GM23338 (cell line): Measurements from ENCODE around the gene OR9Q2. TPM values are rescaled to one million over a fixed set of nuclear protein-coding genes. Genes with fewer than 3 reads are reported as not detected.

Experiments used
- ATAC-seq: fragments of 200-7000 bp; cut with Tn5 transposase; 3 replicates; pipeline ENCODE4 v1.9.1; 2020
- DNase-seq: peaks from one replicate; pipeline ENCODE4 v3.0.0-alpha.2; 2015; ENCODE audit warnings: low spot score
- H2AFZ ChIP-seq: fragments of 200-600 bp; sonication (generic); 2 replicates; pipeline ENCODE4 v1.8.0; 2016; ENCODE audit warnings: antibody characterized with exemption, mild to moderate bottlenecking, moderate library complexity
- H3F3A ChIP-seq: fragments of 200-600 bp; sonication (generic); replicated peaks from 2 replicates; pipeline ENCODE4 v1.8.0; 2017; ENCODE audit warnings: antibody characterized with exemption, mixed run types, low read depth
- H3K27ac ChIP-seq: fragments of 200-600 bp; sonication (generic); 2 replicates; pipeline ENCODE4 v1.6.1; 2016; ENCODE audit warnings: low read depth
- H3K27me3 ChIP-seq: fragments of 200-600 bp; sonication (generic); 2 replicates; pipeline ENCODE4 v1.8.0; 2016; ENCODE audit warnings: mild to moderate bottlenecking, mixed run types, moderate library complexity; ENCODE audit not compliant: insufficient read depth
- H3K36me3 ChIP-seq: fragments of 200-600 bp; sonication (generic); 2 replicates; pipeline ENCODE4 v1.8.0; 2016; ENCODE audit warnings: mild to moderate bottlenecking; ENCODE audit not compliant: insufficient read depth
- H3K4me1 ChIP-seq: fragments of 200-600 bp; sonication (generic); 2 replicates; pipeline ENCODE4 v1.8.0; 2016; ENCODE audit warnings: mild to moderate bottlenecking, moderate library complexity; ENCODE audit not compliant: insufficient read depth
- H3K4me2 ChIP-seq: fragments of 200-600 bp; sonication (generic); 2 replicates; pipeline ENCODE4 v1.7.1; 2017; ENCODE audit warnings: mixed run types
- H3K4me3 ChIP-seq: fragments of 200-600 bp; sonication (generic); 2 replicates; pipeline ENCODE4 v1.6.1; 2016; ENCODE audit warnings: mixed run types
- H3K79me2 ChIP-seq: fragments of 200-600 bp; sonication (generic); replicated peaks from 2 replicates; pipeline ENCODE4 v1.8.0; 2017; ENCODE audit warnings: mild to moderate bottlenecking; ENCODE audit not compliant: insufficient read depth
- H3K9me2 ChIP-seq: fragments of 200-600 bp; sonication (generic); 2 replicates; pipeline ENCODE4 v1.8.0; 2017; ENCODE audit not compliant: insufficient read depth
- H4K20me1 ChIP-seq: fragments of 200-600 bp; sonication (generic); replicated peaks from 2 replicates; pipeline ENCODE4 v1.8.0; 2017; ENCODE audit warnings: mild to moderate bottlenecking; ENCODE audit not compliant: insufficient read depth
- H3K27ac Mint-ChIP-seq: 2 replicates; pipeline ENCODE4 v1.8.0; 2020; ENCODE audit warnings: inconsistent platforms, mild to moderate bottlenecking, moderate library complexity, mixed read lengths
- H3K27me3 Mint-ChIP-seq: 3 replicates; pipeline ENCODE4 v1.8.0; 2022; ENCODE audit warnings: low read depth, mild to moderate bottlenecking, moderate library complexity, mixed read lengths, inconsistent platforms; ENCODE audit not compliant: insufficient read depth, poor library complexity
- H3K36me3 Mint-ChIP-seq: 3 replicates; pipeline ENCODE4 v1.8.0; 2021; ENCODE audit warnings: low read depth, mild to moderate bottlenecking, inconsistent platforms, moderate library complexity, mixed read lengths
- H3K4me1 Mint-ChIP-seq: 3 replicates; pipeline ENCODE4 v1.8.0; 2020; ENCODE audit warnings: mild to moderate bottlenecking, inconsistent platforms, mixed read lengths
- H3K4me3 Mint-ChIP-seq: 3 replicates; pipeline ENCODE4 v1.8.0; 2021; ENCODE audit warnings: moderate library complexity, mild to moderate bottlenecking, inconsistent platforms, mixed read lengths
- H3K9me3 Mint-ChIP-seq: 3 replicates; pipeline ENCODE4 v1.8.0; 2020; ENCODE audit warnings: moderate library complexity, mild to moderate bottlenecking, inconsistent platforms, mixed read lengths
- CREB1 ChIP-seq: fragments of 250-450 bp; sonication (Bioruptor Pico); IDR thresholded peaks from 2 replicates; pipeline ENCODE4 v1.5.0; 2020; ENCODE audit warnings: low read depth, mild to moderate bottlenecking, moderate library complexity
- CTCF ChIP-seq, 2 experiments: fragments of 200-600 bp in 1 of 2; sonication (generic) in 1 of 2; conservative IDR thresholded peaks; 2 replicates each; pipeline versions ENCODE4 v1.5.1 to v1.6.1; 2016 to 2017; ENCODE audit warnings: antibody characterized with exemption in 2 of 2, low read depth in 2 of 2, mild to moderate bottlenecking in 2 of 2, moderate library complexity in 1 of 2
- ETS1 ChIP-seq: IDR thresholded peaks from 2 replicates; pipeline ENCODE4 v1.6.1; 2016; ENCODE audit warnings: antibody characterized with exemption
- EZH2 ChIP-seq: fragments of 200-600 bp; sonication (generic); IDR thresholded peaks from one replicate; pipeline ENCODE4 v1.8.0; 2017; ENCODE audit warnings: antibody characterized with exemption, mild to moderate bottlenecking, low read depth; ENCODE audit not compliant: unreplicated experiment
- EZH2phosphoT487 ChIP-seq: fragments of 200-600 bp; sonication (generic); IDR thresholded peaks from one replicate; pipeline ENCODE4 v1.8.1; 2018; ENCODE audit warnings: antibody characterized with exemption; ENCODE audit not compliant: unreplicated experiment
- JUNB ChIP-seq: IDR thresholded peaks from one replicate; pipeline ENCODE4 v1.6.1; 2016; ENCODE audit warnings: antibody characterized with exemption; ENCODE audit not compliant: unreplicated experiment
- NANOG ChIP-seq: IDR thresholded peaks from 2 replicates; pipeline ENCODE4 v1.6.1; 2016; ENCODE audit warnings: antibody characterized with exemption, borderline replicate concordance
- POLR2AphosphoS5 ChIP-seq: IDR thresholded peaks from 2 replicates; pipeline ENCODE4 v1.6.1; 2016; ENCODE audit warnings: antibody characterized with exemption, low read depth
- REST ChIP-seq: IDR thresholded peaks from one replicate; pipeline ENCODE4 v1.6.1; 2018; ENCODE audit warnings: antibody characterized with exemption; ENCODE audit not compliant: unreplicated experiment
- STAT1 ChIP-seq: IDR thresholded peaks from one replicate; pipeline ENCODE4 v1.6.1; 2016; ENCODE audit warnings: antibody characterized with exemption; ENCODE audit not compliant: unreplicated experiment
- ZNF114 ChIP-seq: fragments of 250-450 bp; sonication (Bioruptor Pico); IDR thresholded peaks from 2 replicates; pipeline ENCODE4 v1.5.0; 2020; ENCODE audit warnings: mild to moderate bottlenecking, moderate library complexity
- ZNF331 ChIP-seq: fragments of 250-450 bp; sonication (Bioruptor Pico); IDR thresholded peaks from 2 replicates; pipeline ENCODE4 v1.5.0; 2020; ENCODE audit warnings: low read depth, mild to moderate bottlenecking, moderate library complexity
- ZNF462 ChIP-seq: fragments of 250-450 bp; sonication (Bioruptor Pico); IDR thresholded peaks from 2 replicates; pipeline ENCODE4 v1.5.0; 2020; ENCODE audit warnings: mild to moderate bottlenecking, moderate library complexity
- polyA plus RNA-seq: library from polyadenylated mRNA; unstranded; fragments of >200 nt; fragmentation: Nextera tagmentation; extraction: Ambion mirVana; gene quantifications from 2 replicates; pipeline ENCODE4 v1.2.1, GENCODE V29; 2016
- total RNA-seq: library from RNA; depleted of rRNA; stranded (reverse); fragments of >200 nt; shearing (Covaris generic); gene quantifications from 2 replicates; pipeline ENCODE4 v1.2.3, GENCODE V29; 2014

OR9Q2 gene
- total and polyA plus RNA-seq, 2 experiments from 2014 or later: 0.17 TPM; not detected in 1

- Mint-ChIP-seq H3K36me3 (no peaks in the 10 kb centered on the region), H3K27me3 (no peaks in the 10 kb centered on the region), H3K27ac (no peak overlapping the region), H3K4me1 (peaks cover 5% of the 10 kb centered on the region; the same call in 2 of the 3 replicates), H3K9me3 (no peaks in the 10 kb centered on the region), H3K4me3 (no peak overlapping the region)
- Histone ChIP-seq H3K9me2 (peaks cover 16% of the 10 kb centered on the region; the same call in 1 of the 2 replicates), H3K27me3 (no peaks in the 10 kb centered on the region), H3K4me3 (no peak overlapping the region), H3F3A (no peaks in the 10 kb centered on the region), H3K4me2 (no peak overlapping the region), H3K27ac (no peak overlapping the region), H4K20me1 (no peaks in the 10 kb centered on the region), H3K36me3 (no peaks in the 10 kb centered on the region), H2AFZ (no peak overlapping the region), H3K79me2 (no peaks in the 10 kb centered on the region), H3K4me1 (no peaks in the 10 kb centered on the region)
- TF ChIP-seq NANOG (no peak), ZNF114 (CRISPR knock-in tag) (no peak), ZNF462 (no peak), STAT1 (no peak), EZH2phosphoT487 (no peak), EZH2 (no peak), CTCF (conservative IDR thresholded peaks at IDR 0.05; ENCODE audit: low read depth in 2 of 2) (no peak), JUNB (no peak), CREB1 (no peak), ETS1 (no peak), REST (no peak), ZNF331 (CRISPR knock-in tag) (no peak), POLR2AphosphoS5 (no peak)
- ATAC-seq: no peak
- no peak for DNase-seq
Observed at GRCh38 chr11:58177409-58178054, 11.3 kb upstream of the OR9Q2 start.
